ENCODE results near the gene DGKB. TPM values are rescaled to one million over a fixed set of nuclear protein-coding genes. Genes with fewer than 3 reads are reported as not detected.

Gene DGKB
- total RNA-seq, 1 donor, result 0.36 TPM

DNA sequence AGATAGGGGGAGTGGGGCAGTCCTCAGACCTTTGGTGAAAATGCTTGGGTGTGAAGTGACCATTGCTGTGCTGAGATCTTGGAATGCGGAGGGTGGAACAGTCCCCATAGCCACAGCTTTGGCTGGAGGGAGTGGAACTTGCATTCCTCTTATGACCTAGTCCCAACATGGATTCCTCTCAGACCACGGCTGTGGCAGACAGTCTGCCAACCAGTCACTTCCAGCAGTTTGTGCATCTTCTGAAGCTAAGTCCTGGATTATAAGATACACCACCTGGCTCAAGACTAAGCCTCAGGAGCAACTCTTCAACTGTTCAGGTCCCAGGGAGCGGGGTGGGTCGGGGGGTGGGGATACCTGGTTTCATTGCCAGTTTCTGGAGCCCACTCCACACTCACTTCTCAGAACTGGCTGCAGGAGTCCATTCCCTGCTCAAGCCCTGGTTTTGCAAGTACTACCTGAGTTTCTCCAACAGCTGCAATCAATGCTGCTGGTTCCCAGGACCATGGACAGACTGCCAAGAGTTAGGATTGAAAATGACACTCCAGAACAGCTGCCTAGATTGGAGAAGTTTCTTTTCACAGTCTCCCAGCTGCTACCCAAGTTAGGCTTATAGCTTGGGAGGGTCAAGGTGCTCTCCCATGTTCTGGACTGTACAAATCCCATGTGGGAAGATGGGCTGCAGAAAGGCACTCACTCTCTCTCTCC, 29.1 kb upstream of the DGKB start:
- TF ChIP-seq, protein P1, sequence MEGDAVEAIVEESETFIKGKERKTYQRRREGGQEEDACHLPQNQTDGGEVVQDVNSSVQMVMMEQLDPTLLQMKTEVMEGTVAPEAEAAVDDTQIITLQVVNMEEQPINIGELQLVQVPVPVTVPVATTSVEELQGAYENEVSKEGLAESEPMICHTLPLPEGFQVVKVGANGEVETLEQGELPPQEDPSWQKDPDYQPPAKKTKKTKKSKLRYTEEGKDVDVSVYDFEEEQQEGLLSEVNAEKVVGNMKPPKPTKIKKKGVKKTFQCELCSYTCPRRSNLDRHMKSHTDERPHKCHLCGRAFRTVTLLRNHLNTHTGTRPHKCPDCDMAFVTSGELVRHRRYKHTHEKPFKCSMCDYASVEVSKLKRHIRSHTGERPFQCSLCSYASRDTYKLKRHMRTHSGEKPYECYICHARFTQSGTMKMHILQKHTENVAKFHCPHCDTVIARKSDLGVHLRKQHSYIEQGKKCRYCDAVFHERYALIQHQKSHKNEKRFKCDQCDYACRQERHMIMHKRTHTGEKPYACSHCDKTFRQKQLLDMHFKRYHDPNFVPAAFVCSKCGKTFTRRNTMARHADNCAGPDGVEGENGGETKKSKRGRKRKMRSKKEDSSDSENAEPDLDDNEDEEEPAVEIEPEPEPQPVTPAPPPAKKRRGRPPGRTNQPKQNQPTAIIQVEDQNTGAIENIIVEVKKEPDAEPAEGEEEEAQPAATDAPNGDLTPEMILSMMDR (IDR thresholded peaks at IDR 0.05; ENCODE audit: insufficient read depth, low read length), result no peak
- DNase-seq (ENCODE audit: low read depth), result no peak

GRCh38 chr7:14924398-14924797, 21.8 kb upstream of the DGKB start:
- DNase-seq (ENCODE audit: low read depth), result peak; percentile 47
- H3K4me3 ChIP-seq (ENCODE audit: low read depth, low read length), result no peak overlapping the region
- TF ChIP-seq, protein P1 (IDR thresholded peaks at IDR 0.05; ENCODE audit: insufficient read depth, low read length), result no peak

More for the DNA sequence above, 29.1 kb upstream of the DGKB start:
- H3K4me3 ChIP-seq (ENCODE audit: low read depth, low read length), result no peak overlapping the region

- H3K4me3 ChIP-seq (ENCODE audit: low read depth, low read length), result no peak overlapping the region
- TF ChIP-seq, protein P1 (IDR thresholded peaks at IDR 0.05; ENCODE audit: insufficient read depth, low read length), result no peak
- no peak for DNase-seq (ENCODE audit: low read depth)
Observed at GRCh38 chr7:14911077-14911476, 8.5 kb upstream of the DGKB start.

DNA sequence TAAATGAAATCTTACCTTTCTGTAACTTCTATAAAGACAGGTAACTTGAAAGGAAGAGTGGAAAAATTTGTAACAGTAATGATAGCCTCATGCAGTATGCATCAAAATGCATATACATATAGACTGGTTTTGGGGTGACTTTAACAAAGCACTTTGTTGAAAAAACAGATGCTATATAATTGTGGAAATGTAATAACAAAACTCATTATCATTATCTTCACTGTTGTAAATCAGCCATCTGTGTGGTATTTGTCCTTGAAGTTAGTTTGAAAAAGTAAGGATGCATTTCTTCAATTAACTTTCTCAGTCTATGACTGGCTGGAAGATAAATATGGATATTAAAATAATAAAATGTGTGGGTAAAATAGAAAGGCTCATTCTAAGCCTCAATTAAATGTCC, 6.1 kb upstream of the DGKB start:
- TF ChIP-seq, protein P1 (IDR thresholded peaks at IDR 0.05; ENCODE audit: insufficient read depth, low read length), result no peak
- DNase-seq (ENCODE audit: low read depth), result no peak

GRCh38 chr7:14905764-14906163, 3.2 kb upstream of the DGKB start:
- TF ChIP-seq, protein P1 (IDR thresholded peaks at IDR 0.05; ENCODE audit: insufficient read depth, low read length), result no peak
- no peak for DNase-seq (ENCODE audit: low read depth)
- no peak overlapping the region for H3K4me3 ChIP-seq (ENCODE audit: low read depth, low read length)

More for the DNA sequence above, 6.1 kb upstream of the DGKB start:
- H3K4me3 ChIP-seq (ENCODE audit: low read depth, low read length), result no peak overlapping the region

- peak; percentile 24 for DNase-seq (ENCODE audit: low read depth)
- H3K4me3 ChIP-seq (ENCODE audit: low read depth, low read length), result no peak overlapping the region
- TF ChIP-seq, protein P1 (IDR thresholded peaks at IDR 0.05; ENCODE audit: insufficient read depth, low read length), result no peak
Observed at GRCh38 chr7:14900051-14900450, 2.5 kb downstream of the DGKB start.

GRCh38 chr7:14899030-14899429, 3.5 kb downstream of the DGKB start:
- H3K4me3 ChIP-seq (ENCODE audit: low read depth, low read length), result no peak overlapping the region
- peak; percentile 79 for DNase-seq (ENCODE audit: low read depth)
- TF ChIP-seq, protein P1 (IDR thresholded peaks at IDR 0.05; ENCODE audit: insufficient read depth, low read length), result no peak

Data from fibroblast of the aortic adventitia (primary cell).